Measurements from ENCODE around the gene IDUA.

GRCh38 chr4:1010395-1011021 is 23.7 kb downstream of the IDUA start:
- TF ChIP-seq CTCF (IDR thresholded peaks at IDR 0.05) (peak in 1 of 5 experiments; percentile 3), POLR2A (IDR thresholded peaks at IDR 0.05) (no peak)

All from tibial nerve (tissue), 3 donors.